Esophagus (tissue), 2 donors: ENCODE data around the gene OVOL2. TPM values are rescaled to one million over a fixed set of nuclear protein-coding genes. Genes with fewer than 3 reads are reported as not detected.
"Not testable (repeated sequence)": the region's sequence is repeated elsewhere in the genome, so short reads cannot be mapped to it uniquely, and the experiment has no call there.

Source experiments
- H3K27ac ChIP-seq, 2 donors: one replicate each; pipeline ENCODE4 v1.5.1; 2013; ENCODE audit warnings: low read depth in 2 of 2, mild to moderate bottlenecking in 2 of 2, inconsistent platforms in 1 of 2, low read length in 1 of 2, moderate library complexity in 1 of 2
- H3K27me3 ChIP-seq, 2 donors: one replicate each; pipeline ENCODE4 v1.6.1; 2013; ENCODE audit warnings: low read length in 2 of 2, control low read depth in 1 of 2, mild to moderate bottlenecking in 1 of 2; ENCODE audit not compliant: insufficient read depth in 2 of 2, control insufficient read depth in 1 of 2
- H3K36me3 ChIP-seq, 2 donors: one replicate each; pipeline ENCODE4 v1.6.1; 2013; ENCODE audit warnings: low read length in 1 of 2; ENCODE audit not compliant: control insufficient read depth in 2 of 2, insufficient read depth in 2 of 2
- H3K4me1 ChIP-seq, 2 donors: one replicate each; pipeline ENCODE4 v1.6.1; 2013; ENCODE audit warnings: low read length in 1 of 2; ENCODE audit not compliant: control insufficient read depth in 2 of 2, insufficient read depth in 2 of 2
- H3K4me3 ChIP-seq, 2 donors: one replicate each; pipeline ENCODE4 v1.5.1; 2013; ENCODE audit warnings: low read length in 2 of 2, mild to moderate bottlenecking in 2 of 2, low read depth in 1 of 2, moderate library complexity in 1 of 2
- H3K9me3 ChIP-seq, 2 donors: one replicate each; pipeline ENCODE4 v1.6.1; 2013; ENCODE audit warnings: mild to moderate bottlenecking in 2 of 2, low read depth in 1 of 2, low read length in 1 of 2, moderate library complexity in 1 of 2; ENCODE audit not compliant: control insufficient read depth in 2 of 2, insufficient read depth in 1 of 2
- WGBS, 2 donors: extraction: QIAGEN DNeasy Blood & Tissue Kit; methylation state at CpG; one replicate each; pipeline ENCODE4 v1.1.7; 2013; 5-methylcytosine and 5-hydroxymethylcytosine counted together
- polyA plus RNA-seq, 2 donors: library from polyadenylated mRNA; stranded (reverse); fragments of 200-250 nt; gene quantifications; one replicate each; pipeline ENCODE4 v1.2.3, GENCODE V29; 2013
- donor health status: healthy with polysubstance abuse.
- donor health status: Bipolar disorder and iron deficiency.

The OVOL2 gene
- polyA plus RNA-seq, 2 donors, result 4.0 to 7.3 TPM

GRCh38 chr20:18042229-18042628, 15.5 kb downstream of the OVOL2 start:
- Histone ChIP-seq H3K27ac (no peak overlapping the region), H3K36me3 (peaks cover 0 to 8% of the 10 kb centered on the region in 2 donors), H3K4me3 (no peak overlapping the region), H3K9me3 (peaks cover 0 to 3% of the 10 kb centered on the region in 2 donors), H3K27me3 (no peaks in the 10 kb centered on the region), H3K4me1 (no peaks in the 10 kb centered on the region)
- 72 to 73% methylated on average over 9 of the region's 9 CpGs for WGBS, 2 donors

GRCh38 chr20:18041462-18041861, 16.3 kb downstream of the OVOL2 start:
- Histone ChIP-seq H3K4me3 (no peak overlapping the region), H3K27me3 (no peaks in the 10 kb centered on the region), H3K27ac (no peak overlapping the region), H3K36me3 (peaks cover 0 to 8% of the 10 kb centered on the region in 2 donors), H3K4me1 (no peaks in the 10 kb centered on the region), H3K9me3 (peaks cover 0 to 3% of the 10 kb centered on the region in 2 donors)
- WGBS, 2 donors, result 86 to 92% methylated on average over 15 of the region's 15 CpGs

GRCh38 chr20:18039063-18039462, 18.7 kb downstream of the OVOL2 start:
- WGBS, 2 donors, result 88 to 89% methylated on average over 5 of the region's 5 CpGs
- Histone ChIP-seq H3K27ac (no peak overlapping the region), H3K36me3 (peaks cover 0 to 14% of the 10 kb centered on the region in 2 donors), H3K4me1 (no peaks in the 10 kb centered on the region), H3K9me3 (peaks cover 0 to 3% of the 10 kb centered on the region in 2 donors), H3K4me3 (no peak overlapping the region), H3K27me3 (no peaks in the 10 kb centered on the region)

GRCh38 chr20:18034039-18034438, 23.7 kb downstream of the OVOL2 start:
- H3K9me3 ChIP-seq, result no peaks in the 10 kb centered on the region
- H3K36me3 ChIP-seq, result peaks cover 0 to 18% of the 10 kb centered on the region in 2 donors
- H3K4me3 ChIP-seq, result no peak overlapping the region
- no peak overlapping the region for H3K27ac ChIP-seq
- 66 to 71% methylated on average over 5 of the region's 5 CpGs for WGBS, 2 donors
- no peaks in the 10 kb centered on the region for H3K27me3 ChIP-seq
- H3K4me1 ChIP-seq, result peaks cover 0 to 6% of the 10 kb centered on the region in 2 donors

- Histone ChIP-seq H3K9me3 (no peaks in the 10 kb centered on the region), H3K36me3 (peaks cover 0 to 14% of the 10 kb centered on the region in 2 donors), H3K27ac (no peak overlapping the region), H3K4me1 (peaks cover 0 to 6% of the 10 kb centered on the region in 2 donors), H3K27me3 (no peaks in the 10 kb centered on the region), H3K4me3 (no peak overlapping the region)
- WGBS, 2 donors, result 71 to 77% methylated on average over 17 of the region's 17 CpGs
These were observed 24.5 kb downstream of the OVOL2 start for GRCh38 chr20:18032977-18033892.

- no peaks in the 10 kb centered on the region for H3K27me3 ChIP-seq
- no peaks in the 10 kb centered on the region for H3K9me3 ChIP-seq
- no peak overlapping the region for H3K27ac ChIP-seq
- H3K36me3 ChIP-seq, result peaks cover 0 to 12% of the 10 kb centered on the region in 2 donors
- no peak overlapping the region for H3K4me3 ChIP-seq
- WGBS, 2 donors, result 84% methylated on average over 7 of the region's 7 CpGs
- peaks cover 0 to 6% of the 10 kb centered on the region in 2 donors for H3K4me1 ChIP-seq
These were observed 25.7 kb downstream of the OVOL2 start for GRCh38 chr20:18031888-18032509.

- Histone ChIP-seq H3K27me3 (no peaks in the 10 kb centered on the region), H3K36me3 (peaks cover 0 to 12% of the 10 kb centered on the region in 2 donors), H3K4me3 (no peak overlapping the region), H3K27ac (no peak overlapping the region), H3K4me1 (peaks cover 0 to 6% of the 10 kb centered on the region in 2 donors), H3K9me3 (peaks cover 0 to 3% of the 10 kb centered on the region in 2 donors)
- 90 to 92% methylated on average over 15 of the region's 15 CpGs for WGBS, 2 donors
These were observed 26.7 kb downstream of the OVOL2 start for GRCh38 chr20:18031050-18031449.

- peaks cover 0 to 6% of the 10 kb centered on the region in 2 donors for H3K4me1 ChIP-seq
- no peak overlapping the region for H3K27ac ChIP-seq
- WGBS, 2 donors, result 81 to 82% methylated on average over 8 of the region's 8 CpGs
- H3K9me3 ChIP-seq, result peaks cover 0 to 3% of the 10 kb centered on the region in 2 donors
- no peaks in the 10 kb centered on the region for H3K27me3 ChIP-seq
- no peak overlapping the region for H3K4me3 ChIP-seq
- H3K36me3 ChIP-seq, result peaks cover 0 to 13% of the 10 kb centered on the region in 2 donors
These were observed 27.7 kb downstream of the OVOL2 start for GRCh38 chr20:18030020-18030419.

GRCh38 chr20:18027011-18027410, 30.7 kb downstream of the OVOL2 start:
- H3K36me3 ChIP-seq, result peaks cover 0 to 27% of the 10 kb centered on the region in 2 donors
- H3K4me1 ChIP-seq, H3K9me3 ChIP-seq, H3K27ac ChIP-seq, H3K4me3 ChIP-seq, H3K27me3 ChIP-seq: not testable (repeated sequence)
- 77 to 81% methylated on average over 7 of the region's 7 CpGs for WGBS, 2 donors
